ENCODE data around the gene KISS1R. TPM values are rescaled to one million over a fixed set of nuclear protein-coding genes. Genes with fewer than 3 reads are reported as not detected.

KISS1R gene
- total RNA-seq, 4 donors from 2014 or later = 0.45 TPM; not detected in 3

DNA sequence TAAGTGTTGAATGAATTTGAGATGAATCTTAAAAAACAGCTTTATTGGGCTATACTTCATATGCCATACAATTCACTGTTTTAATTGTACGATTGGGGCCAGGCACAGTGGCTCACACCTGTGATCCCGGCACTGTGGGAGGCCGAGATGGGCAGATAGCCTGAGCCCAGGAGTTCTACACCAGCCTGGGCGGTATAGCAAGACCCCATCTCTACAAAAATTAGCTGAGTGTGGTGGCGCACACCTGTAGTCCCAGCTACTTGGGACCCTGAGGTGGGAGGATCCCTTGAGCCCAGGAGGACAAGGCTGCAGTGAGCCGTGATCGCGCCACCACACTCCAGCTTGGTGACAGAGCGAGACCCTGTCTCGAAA lies 19.0 kb downstream of the KISS1R start:
- Histone ChIP-seq H3K36me3 (peaks cover 0 to 6% (median 0%) of the 10 kb centered on the region in 3 donors), H3K4me3 (no peak overlapping the region), H3K27me3 (no peaks in the 10 kb centered on the region), H3K27ac (no peak overlapping the region), H3K9me3 (no peaks in the 10 kb centered on the region), H3K4me1 (peaks cover 38 to 60% (median 40%) of the 10 kb centered on the region in 3 donors)
- WGBS, 2 donors = 93 to 95% methylated on average over 4 to 7 of the region's 10 CpGs
- TF ChIP-seq POLR2A (IDR thresholded peaks at IDR 0.05) = no peak
- TF ChIP-seq, protein P1, sequence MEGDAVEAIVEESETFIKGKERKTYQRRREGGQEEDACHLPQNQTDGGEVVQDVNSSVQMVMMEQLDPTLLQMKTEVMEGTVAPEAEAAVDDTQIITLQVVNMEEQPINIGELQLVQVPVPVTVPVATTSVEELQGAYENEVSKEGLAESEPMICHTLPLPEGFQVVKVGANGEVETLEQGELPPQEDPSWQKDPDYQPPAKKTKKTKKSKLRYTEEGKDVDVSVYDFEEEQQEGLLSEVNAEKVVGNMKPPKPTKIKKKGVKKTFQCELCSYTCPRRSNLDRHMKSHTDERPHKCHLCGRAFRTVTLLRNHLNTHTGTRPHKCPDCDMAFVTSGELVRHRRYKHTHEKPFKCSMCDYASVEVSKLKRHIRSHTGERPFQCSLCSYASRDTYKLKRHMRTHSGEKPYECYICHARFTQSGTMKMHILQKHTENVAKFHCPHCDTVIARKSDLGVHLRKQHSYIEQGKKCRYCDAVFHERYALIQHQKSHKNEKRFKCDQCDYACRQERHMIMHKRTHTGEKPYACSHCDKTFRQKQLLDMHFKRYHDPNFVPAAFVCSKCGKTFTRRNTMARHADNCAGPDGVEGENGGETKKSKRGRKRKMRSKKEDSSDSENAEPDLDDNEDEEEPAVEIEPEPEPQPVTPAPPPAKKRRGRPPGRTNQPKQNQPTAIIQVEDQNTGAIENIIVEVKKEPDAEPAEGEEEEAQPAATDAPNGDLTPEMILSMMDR (IDR thresholded peaks at IDR 0.05) = no peak
- no peak for DNase-seq
- intact Hi-C loops (cut with DNase I) = no loop called here

DNA sequence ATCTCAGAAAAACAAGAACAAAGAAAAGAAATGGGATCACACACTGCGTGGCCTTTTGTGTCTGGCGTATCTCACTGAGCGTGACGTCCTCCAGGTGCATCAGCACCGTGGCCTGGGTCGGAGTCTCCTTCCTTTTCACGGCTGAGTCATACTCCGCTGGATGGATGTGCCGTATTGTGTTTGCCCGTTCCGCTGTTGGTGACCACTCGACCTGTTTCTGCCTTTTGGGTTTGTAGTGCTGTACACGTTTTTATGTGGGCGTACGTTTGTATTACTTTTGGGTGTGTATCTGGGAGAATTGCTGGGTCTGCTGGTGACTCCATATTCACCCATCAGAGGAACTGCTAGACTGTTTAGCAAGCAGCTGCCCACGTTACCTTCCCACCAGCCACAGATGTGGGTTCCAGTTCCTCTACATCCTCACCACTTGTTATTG lies 20.1 kb downstream of the KISS1R start:
- 72 to 80% methylated on average over 16 of the region's 16 CpGs for WGBS, 2 donors
- H3K4me1 ChIP-seq = peaks cover 43 to 68% (median 47%) of the 10 kb centered on the region in 3 donors
- intact Hi-C loops (cut with DNase I) = no loop called here

DNA sequence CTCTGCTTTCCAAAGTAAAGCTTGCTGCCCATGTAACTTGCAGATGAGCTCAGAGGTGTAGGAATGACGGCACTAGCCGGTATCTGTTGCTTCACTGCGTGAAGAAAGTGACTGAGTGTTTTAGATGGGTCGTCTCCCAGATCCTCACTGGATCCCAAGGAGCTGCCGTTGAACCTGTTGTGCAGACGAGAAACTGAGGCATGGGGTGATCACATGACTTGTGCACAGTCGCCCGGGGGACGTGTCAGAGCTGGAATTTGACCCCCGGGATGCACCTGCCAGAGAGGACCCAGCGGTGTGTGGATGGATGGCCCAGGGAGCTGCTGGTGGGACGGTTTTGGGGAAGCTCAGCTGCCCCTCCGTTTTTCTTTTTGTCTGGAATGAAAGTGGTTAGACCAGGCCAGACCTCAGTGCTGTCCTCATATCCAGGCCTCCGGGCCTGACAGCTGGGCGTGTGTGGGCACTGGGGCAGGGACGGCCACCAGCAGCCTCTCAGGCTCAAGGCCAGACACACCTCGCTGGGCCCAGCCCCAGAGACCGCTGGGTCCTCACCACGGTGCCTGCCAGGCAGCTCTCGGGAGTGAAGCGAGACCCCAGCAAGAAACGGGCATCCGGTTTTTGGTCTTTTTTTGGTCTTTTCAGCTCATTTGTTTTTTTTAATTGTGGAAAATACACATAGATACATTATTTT lies 21.2 kb downstream of the KISS1R start:
- H3K36me3 ChIP-seq = peaks cover 0 to 12% (median 0%) of the 10 kb centered on the region in 3 donors
- no peak overlapping the region for H3K27ac ChIP-seq
- DNase-seq = no peak
- intact Hi-C loops (cut with DNase I) = no loop called here
- H3K4me3 ChIP-seq = no peak overlapping the region
- TF ChIP-seq, protein P1 (IDR thresholded peaks at IDR 0.05) = no peak
- no peak for TF ChIP-seq POLR2A (IDR thresholded peaks at IDR 0.05)
- peaks cover 32 to 61% (median 36%) of the 10 kb centered on the region in 3 donors for H3K4me1 ChIP-seq
- H3K27me3 ChIP-seq = no peaks in the 10 kb centered on the region
- H3K9me3 ChIP-seq = no peaks in the 10 kb centered on the region
- 87 to 90% methylated on average over 16 to 21 of the region's 23 CpGs for WGBS, 2 donors

More for the DNA sequence above, 20.1 kb downstream of the KISS1R start:
- TF ChIP-seq, protein P1 (IDR thresholded peaks at IDR 0.05) = no peak
- DNase-seq = no peak
- H3K9me3 ChIP-seq = no peaks in the 10 kb centered on the region
- no peak overlapping the region for H3K27ac ChIP-seq
- H3K4me3 ChIP-seq = no peak overlapping the region
- no peaks in the 10 kb centered on the region for H3K27me3 ChIP-seq
- peaks cover 0 to 6% (median 0%) of the 10 kb centered on the region in 3 donors for H3K36me3 ChIP-seq

DNA sequence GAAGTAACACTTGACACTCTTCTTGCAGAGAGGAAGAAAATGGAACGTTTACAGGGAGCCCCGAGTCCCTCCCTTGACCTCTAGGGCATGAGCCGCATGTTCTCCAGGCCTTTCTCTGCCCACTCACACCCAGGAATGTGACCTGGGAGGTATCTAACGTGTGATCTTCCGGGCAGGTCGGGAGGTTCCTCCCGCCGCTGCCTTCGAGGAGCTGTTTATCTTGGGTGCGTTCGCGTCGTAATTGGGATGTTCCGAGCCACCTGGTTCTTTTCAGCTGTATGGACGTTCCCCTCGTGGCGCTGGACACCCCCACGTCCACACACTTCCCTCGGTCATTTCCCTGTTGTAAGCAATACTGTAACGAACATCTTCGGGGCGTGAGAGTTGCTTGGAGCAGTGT lies 22.3 kb downstream of the KISS1R start:
- H3K4me3 ChIP-seq = no peak overlapping the region
- no peak overlapping the region for H3K27ac ChIP-seq
- TF ChIP-seq, protein P1 (IDR thresholded peaks at IDR 0.05) = no peak
- TF ChIP-seq POLR2A (IDR thresholded peaks at IDR 0.05) = no peak
- H3K9me3 ChIP-seq = no peaks in the 10 kb centered on the region
- peaks cover 21 to 57% (median 26%) of the 10 kb centered on the region in 3 donors for H3K4me1 ChIP-seq
- no peaks in the 10 kb centered on the region for H3K27me3 ChIP-seq
- peaks cover 0 to 15% (median 0%) of the 10 kb centered on the region in 3 donors for H3K36me3 ChIP-seq
- intact Hi-C loops (cut with DNase I) = no loop called here
- 95% methylated on average over 12 to 19 of the region's 22 CpGs for WGBS, 2 donors
- DNase-seq = no peak

DNA sequence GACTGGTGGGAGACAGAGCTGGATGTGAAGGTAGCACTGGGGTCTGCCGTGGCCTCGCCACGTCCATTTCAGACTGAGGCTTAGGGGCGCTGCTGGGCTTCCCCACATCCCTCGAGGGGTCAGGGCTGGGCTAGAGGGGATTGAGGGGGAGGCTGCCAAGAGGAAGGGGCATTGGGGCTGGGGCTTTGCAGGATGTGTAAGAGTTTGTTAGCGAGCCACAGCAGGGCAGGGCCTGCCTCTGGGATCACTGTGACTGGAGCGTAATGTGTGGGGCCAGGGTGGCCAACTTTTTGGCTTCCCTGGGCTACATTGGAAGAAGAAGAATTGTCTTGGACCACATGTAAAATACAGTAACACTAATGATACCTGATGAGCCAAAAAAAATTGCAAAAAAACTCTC lies 22.8 kb downstream of the KISS1R start:
- WGBS, 2 donors = 95 to 100% methylated on average over 2 to 3 of the region's 7 CpGs
- no peaks in the 10 kb centered on the region for H3K27me3 ChIP-seq
- H3K36me3 ChIP-seq = peaks cover 0 to 15% (median 0%) of the 10 kb centered on the region in 3 donors
- H3K4me3 ChIP-seq = no peak overlapping the region
- peaks cover 16 to 57% (median 21%) of the 10 kb centered on the region in 3 donors for H3K4me1 ChIP-seq
- intact Hi-C loops (cut with DNase I) = no loop called here
- peak overlapping the region in 2 of 4 donors; percentile 77 to 88 for H3K27ac ChIP-seq
- no peak for DNase-seq
- no peak for TF ChIP-seq POLR2A (IDR thresholded peaks at IDR 0.05)
- TF ChIP-seq, protein P1 (IDR thresholded peaks at IDR 0.05) = no peak
- H3K9me3 ChIP-seq = no peaks in the 10 kb centered on the region
